ENCODE data around the gene TRIM66.

Gene TRIM66

DNA sequence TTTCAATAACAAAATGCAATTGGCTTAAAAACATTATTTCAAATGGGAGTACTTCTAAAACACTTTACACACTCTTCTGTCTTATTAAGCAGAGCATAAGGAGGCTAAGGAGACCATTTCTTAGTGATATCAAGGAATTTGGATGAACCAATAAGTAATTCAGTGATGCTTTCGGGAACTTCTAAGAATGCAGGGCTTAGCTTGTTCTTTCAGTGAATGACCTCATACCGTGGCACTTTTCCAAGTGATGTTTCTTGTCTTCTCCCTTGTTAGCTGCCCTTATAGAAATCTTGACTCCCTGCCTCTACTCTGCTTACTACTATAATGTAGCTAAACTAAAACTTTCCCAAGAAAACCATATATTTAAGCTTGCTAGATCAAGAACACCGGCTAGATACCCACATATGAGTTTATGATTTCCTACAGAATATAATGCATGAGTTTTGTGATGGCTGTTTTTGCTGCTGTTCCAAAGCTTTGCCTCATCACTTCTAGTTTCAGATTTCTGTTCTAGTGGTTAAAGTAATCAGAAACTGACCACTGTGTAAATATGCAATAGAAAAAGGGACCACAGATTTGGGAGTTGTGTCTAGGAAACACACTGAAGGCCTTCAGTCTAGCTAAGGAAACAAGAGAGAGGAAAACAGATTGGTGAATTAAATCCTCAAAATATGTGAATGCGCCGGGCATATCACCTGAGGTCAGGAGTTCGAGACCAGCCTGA, 50.9 kb downstream of the TRIM66 start:
- peak; percentile 93 for DNase-seq (ENCODE audit: low read depth)
- TF ChIP-seq, protein P1, sequence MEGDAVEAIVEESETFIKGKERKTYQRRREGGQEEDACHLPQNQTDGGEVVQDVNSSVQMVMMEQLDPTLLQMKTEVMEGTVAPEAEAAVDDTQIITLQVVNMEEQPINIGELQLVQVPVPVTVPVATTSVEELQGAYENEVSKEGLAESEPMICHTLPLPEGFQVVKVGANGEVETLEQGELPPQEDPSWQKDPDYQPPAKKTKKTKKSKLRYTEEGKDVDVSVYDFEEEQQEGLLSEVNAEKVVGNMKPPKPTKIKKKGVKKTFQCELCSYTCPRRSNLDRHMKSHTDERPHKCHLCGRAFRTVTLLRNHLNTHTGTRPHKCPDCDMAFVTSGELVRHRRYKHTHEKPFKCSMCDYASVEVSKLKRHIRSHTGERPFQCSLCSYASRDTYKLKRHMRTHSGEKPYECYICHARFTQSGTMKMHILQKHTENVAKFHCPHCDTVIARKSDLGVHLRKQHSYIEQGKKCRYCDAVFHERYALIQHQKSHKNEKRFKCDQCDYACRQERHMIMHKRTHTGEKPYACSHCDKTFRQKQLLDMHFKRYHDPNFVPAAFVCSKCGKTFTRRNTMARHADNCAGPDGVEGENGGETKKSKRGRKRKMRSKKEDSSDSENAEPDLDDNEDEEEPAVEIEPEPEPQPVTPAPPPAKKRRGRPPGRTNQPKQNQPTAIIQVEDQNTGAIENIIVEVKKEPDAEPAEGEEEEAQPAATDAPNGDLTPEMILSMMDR (conservative IDR thresholded peaks at IDR 0.05; ENCODE audit: low read depth, low read length): no peak
- no peak overlapping the region for H3K4me3 ChIP-seq (ENCODE audit: low read depth, low read length)

DNA sequence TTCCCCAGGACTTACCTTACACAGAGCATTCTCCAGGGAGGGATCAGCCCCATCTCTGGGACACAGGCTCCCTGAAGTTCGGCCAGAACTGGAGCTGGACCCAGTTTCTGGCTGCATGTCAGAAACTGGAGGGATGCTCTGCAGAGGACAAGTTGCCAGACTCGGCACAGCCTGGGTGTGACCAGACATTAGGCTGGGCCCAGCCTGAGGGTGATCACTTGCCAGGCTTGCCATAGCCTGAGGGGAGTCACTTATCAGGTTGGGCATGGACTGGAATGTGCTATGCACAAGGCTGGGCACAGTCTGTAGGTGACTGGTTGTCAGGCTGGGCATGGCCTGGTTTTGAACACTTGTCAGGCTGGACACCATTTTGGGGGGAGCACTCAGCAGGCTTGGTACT, 57.8 kb downstream of the TRIM66 start:
- H3K4me3 ChIP-seq (ENCODE audit: low read depth, low read length): no peak overlapping the region
- no peak for DNase-seq (ENCODE audit: low read depth)
- TF ChIP-seq, protein P1 (conservative IDR thresholded peaks at IDR 0.05; ENCODE audit: low read depth, low read length): no peak

DNA sequence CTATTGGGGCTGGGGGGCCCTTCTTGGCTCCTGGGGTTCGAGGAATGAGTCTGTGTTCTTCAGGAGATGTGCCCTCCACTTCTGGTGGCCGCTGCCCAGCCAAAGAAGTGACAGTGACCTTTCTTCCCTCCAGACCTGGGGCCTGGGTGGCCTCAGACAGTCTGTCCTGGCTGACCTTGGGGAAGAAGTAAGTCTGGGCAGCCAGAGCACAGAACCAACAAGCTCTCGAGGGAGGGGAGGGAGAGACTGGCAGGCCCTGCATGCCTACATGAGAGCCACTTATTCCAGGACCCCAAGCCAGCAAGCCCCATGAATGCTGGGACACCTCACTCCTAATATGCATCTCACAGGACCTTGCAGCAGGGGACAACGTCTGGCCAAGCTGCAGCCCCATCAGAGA, 61.3 kb downstream of the TRIM66 start:
- no peak for DNase-seq (ENCODE audit: low read depth)
- no peak overlapping the region for H3K4me3 ChIP-seq (ENCODE audit: low read depth, low read length)
- TF ChIP-seq, protein P1 (conservative IDR thresholded peaks at IDR 0.05; ENCODE audit: low read depth, low read length): no peak

DNA sequence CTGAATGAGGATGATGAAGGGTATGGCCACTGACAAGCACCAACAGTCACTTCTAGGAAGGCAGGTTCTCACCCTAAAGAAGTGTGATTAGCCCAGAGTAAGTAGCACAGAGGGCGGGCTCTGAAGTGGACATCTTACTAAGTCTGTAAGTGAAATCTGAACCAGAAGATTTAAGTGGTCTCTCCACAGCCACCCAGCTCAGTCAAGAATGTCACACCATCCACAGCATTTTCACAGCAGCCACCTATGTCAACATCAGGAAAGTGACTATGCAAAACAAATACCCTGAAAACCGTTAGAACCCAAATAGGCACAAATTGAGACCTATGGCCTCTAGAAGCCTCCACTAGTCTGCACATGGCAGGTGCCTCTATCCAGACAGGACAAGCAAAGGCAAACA, 65.4 kb downstream of the TRIM66 start:
- no peak overlapping the region for H3K4me3 ChIP-seq (ENCODE audit: low read depth, low read length)
- DNase-seq (ENCODE audit: low read depth): no peak
- TF ChIP-seq, protein P1 (conservative IDR thresholded peaks at IDR 0.05; ENCODE audit: low read depth, low read length): no peak

DNA sequence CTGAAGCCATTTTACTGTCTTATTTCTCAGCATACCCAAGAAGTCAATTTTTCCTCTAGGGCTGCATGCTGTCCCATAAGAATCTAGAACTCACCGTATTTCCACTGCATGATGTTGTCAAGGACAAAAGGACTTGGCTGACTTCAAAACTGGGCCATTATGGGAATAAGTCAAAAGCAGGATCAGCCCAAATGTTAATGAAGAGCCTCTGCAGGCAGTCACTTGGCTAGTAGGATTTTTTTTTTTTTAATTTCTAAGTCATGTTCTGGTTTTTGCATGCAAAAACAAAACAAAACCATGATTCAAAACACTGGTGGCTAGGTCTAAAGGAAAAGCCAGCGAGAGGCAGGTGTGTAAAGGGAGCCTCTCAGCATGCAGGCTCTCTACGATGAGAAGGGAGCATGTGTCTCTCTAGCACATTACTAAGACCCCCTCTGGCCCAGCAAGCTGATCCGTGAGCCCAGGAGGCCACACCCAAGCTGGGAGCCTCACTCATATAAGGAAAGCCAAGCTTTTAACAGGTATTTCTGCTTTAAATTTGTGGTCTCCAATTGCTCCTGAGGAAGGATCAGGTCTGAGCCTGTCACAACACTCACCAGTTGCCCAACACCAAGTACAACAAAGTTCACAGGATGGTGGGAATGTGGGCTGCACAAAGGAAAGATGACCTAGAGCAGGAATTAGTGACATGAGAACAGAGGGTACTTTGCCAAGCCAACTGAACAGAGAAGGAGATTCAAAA, 67.0 kb downstream of the TRIM66 start:
- no peak for DNase-seq (ENCODE audit: low read depth)
- no peak overlapping the region for H3K4me3 ChIP-seq (ENCODE audit: low read depth, low read length)
- TF ChIP-seq, protein P1 (conservative IDR thresholded peaks at IDR 0.05; ENCODE audit: low read depth, low read length): no peak

DNA sequence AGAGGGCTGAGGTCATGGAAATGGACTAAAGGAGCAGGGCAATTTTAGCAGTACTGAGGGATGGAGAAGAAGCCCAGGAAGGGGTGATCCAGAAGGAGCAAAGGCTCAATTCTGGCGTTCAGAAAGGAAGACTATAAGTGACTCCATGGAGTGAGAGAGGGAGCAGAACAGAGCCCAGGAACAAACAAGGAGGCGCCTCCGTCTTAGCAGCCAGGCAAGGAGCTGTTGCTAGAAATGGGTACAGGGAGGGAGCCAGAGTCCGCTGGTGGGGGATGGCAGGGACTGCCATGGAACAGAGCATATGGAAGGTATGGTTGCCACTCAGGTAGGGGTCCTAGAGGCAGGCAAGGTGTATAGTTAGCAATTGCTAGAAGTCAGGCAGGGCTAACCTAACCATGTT, 68.0 kb downstream of the TRIM66 start:
- no peak for DNase-seq (ENCODE audit: low read depth)
- no peak overlapping the region for H3K4me3 ChIP-seq (ENCODE audit: low read depth, low read length)
- TF ChIP-seq, protein P1 (conservative IDR thresholded peaks at IDR 0.05; ENCODE audit: low read depth, low read length): no peak

Data from choroid plexus epithelial cell (primary cell).